ENCODE results near the gene CCT8L2.

DNA sequence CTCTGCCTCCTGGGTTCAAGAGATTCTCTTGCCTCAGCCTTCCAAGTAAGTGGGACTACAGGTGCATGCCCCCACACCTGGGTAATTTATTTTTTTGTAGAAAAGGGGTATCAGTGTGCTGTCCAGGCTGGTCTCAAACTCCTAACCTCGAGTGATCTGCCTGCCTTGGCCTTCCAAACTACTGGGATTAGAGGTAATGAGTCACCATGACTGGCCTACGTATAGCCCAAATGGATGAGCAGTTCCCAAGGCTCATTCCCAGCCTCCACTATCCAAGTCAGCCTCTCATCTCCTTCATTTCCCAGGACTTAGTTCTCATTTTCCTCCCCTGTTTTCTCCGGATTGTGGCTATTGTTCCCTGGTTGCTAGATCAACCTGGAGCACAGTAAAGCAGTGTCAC, 5.6 kb downstream of the CCT8L2 start:
- TF ChIP-seq, protein P1, sequence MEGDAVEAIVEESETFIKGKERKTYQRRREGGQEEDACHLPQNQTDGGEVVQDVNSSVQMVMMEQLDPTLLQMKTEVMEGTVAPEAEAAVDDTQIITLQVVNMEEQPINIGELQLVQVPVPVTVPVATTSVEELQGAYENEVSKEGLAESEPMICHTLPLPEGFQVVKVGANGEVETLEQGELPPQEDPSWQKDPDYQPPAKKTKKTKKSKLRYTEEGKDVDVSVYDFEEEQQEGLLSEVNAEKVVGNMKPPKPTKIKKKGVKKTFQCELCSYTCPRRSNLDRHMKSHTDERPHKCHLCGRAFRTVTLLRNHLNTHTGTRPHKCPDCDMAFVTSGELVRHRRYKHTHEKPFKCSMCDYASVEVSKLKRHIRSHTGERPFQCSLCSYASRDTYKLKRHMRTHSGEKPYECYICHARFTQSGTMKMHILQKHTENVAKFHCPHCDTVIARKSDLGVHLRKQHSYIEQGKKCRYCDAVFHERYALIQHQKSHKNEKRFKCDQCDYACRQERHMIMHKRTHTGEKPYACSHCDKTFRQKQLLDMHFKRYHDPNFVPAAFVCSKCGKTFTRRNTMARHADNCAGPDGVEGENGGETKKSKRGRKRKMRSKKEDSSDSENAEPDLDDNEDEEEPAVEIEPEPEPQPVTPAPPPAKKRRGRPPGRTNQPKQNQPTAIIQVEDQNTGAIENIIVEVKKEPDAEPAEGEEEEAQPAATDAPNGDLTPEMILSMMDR (IDR thresholded peaks at IDR 0.05) = no peak
- TF ChIP-seq POLR2AphosphoS5 (IDR thresholded peaks at IDR 0.05; ENCODE audit: low read depth, low read length) (no peak), SIN3A (IDR thresholded peaks at IDR 0.05; ENCODE audit: borderline replicate concordance, insufficient read depth, low read depth, low read length) (no peak), TCF7L2 (IDR thresholded peaks at IDR 0.05; ENCODE audit: low read depth, low read length) (no peak)
- TF ChIP-seq, protein P2, sequence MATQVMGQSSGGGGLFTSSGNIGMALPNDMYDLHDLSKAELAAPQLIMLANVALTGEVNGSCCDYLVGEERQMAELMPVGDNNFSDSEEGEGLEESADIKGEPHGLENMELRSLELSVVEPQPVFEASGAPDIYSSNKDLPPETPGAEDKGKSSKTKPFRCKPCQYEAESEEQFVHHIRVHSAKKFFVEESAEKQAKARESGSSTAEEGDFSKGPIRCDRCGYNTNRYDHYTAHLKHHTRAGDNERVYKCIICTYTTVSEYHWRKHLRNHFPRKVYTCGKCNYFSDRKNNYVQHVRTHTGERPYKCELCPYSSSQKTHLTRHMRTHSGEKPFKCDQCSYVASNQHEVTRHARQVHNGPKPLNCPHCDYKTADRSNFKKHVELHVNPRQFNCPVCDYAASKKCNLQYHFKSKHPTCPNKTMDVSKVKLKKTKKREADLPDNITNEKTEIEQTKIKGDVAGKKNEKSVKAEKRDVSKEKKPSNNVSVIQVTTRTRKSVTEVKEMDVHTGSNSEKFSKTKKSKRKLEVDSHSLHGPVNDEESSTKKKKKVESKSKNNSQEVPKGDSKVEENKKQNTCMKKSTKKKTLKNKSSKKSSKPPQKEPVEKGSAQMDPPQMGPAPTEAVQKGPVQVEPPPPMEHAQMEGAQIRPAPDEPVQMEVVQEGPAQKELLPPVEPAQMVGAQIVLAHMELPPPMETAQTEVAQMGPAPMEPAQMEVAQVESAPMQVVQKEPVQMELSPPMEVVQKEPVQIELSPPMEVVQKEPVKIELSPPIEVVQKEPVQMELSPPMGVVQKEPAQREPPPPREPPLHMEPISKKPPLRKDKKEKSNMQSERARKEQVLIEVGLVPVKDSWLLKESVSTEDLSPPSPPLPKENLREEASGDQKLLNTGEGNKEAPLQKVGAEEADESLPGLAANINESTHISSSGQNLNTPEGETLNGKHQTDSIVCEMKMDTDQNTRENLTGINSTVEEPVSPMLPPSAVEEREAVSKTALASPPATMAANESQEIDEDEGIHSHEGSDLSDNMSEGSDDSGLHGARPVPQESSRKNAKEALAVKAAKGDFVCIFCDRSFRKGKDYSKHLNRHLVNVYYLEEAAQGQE (IDR thresholded peaks at IDR 0.05; ENCODE audit: insufficient read depth in 1 of 2, low read depth in 2 of 2, low read length in 1 of 2) = no peak

All from Panc1 (cell line).